Head of caudate nucleus (tissue), 42 donors: Measurements from ENCODE around the gene TDG.

ENCODE experiments used
- DNase-seq, 42 donors: peaks; one replicate each; pipeline versions ENCODE4 v3.0.0 to v3.0.0-alpha.2; 2020 to 2021; ENCODE audit warnings: mixed read lengths in 7 of 42
- intact Hi-C: fragments of 100-400 bp; cut with DNase I; formaldehyde crosslinking; loops from one replicate; pipeline ENCODE4 v1.15.0; 2022

TDG gene

DNA sequence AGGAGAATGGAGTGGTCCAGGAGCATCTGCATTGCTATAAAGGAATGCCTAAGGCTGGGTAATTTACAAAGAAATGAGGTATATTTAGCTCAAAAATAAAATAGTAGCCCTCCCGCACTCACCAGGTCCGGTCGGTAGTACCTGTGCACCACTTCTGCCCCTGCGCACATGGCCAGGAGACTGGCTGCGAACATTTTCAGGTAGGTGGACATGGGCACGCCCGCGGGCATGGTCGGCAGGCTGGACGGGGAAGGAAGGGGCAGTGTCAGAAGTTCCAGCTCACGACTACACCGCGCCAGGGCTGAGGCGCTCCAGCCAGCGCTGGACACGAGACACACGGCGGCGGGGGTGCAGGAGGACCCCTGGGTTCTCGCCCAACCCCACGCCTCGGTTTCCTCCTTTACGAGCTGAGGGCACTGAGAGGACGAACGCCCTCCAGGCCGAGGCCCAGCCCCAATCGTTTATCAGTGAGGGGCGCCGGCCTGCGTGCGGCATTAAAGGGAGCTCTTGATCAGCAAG is 9.1 kb upstream of the TDG start:
- peak in 4 of 42 donors; percentile 6 to 17 (median 14) for DNase-seq
- intact Hi-C loops = loop anchor here (1.0 to 5.0 kb wide), 2 partner anchors 9 to 181 kb away; partner anchors contain the start of genes NFYB and TDG

GRCh38 chr12:103957865-103958388 is 7.7 kb upstream of the TDG start:
- DNase-seq = no peak
- intact Hi-C loops = loop anchor here (1.0 to 5.0 kb wide), 2 partner anchors 7 to 179 kb away; partner anchors contain the start of genes NFYB and TDG

DNA sequence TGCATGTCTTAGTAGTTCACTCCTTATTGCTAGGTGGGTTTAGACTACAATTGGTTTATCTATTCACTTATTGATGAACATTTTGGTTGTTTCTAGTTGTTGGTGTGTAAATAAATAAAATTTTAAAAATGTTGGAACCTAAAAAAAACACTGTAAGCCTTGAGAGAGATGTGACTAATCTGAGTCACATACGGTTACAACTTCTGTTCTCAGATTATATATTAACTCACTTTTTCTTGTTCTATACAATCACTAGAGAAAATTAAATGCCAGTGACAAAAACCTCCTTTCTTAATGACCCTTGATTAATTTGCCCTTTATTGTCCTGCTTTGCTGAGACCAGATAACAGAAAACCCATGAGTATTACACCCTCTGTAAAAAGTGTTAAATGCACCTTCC is 7.1 kb upstream of the TDG start:
- DNase-seq = no peak
- intact Hi-C loops = loop anchor here (5.0 kb wide), 1 partner anchor 179 kb away; the partner anchor contains the start of gene NFYB

- intact Hi-C loops = no loop called here
- DNase-seq = no peak
Observed at GRCh38 chr12:103960616-103961227, 5.0 kb upstream of the TDG start.

DNA sequence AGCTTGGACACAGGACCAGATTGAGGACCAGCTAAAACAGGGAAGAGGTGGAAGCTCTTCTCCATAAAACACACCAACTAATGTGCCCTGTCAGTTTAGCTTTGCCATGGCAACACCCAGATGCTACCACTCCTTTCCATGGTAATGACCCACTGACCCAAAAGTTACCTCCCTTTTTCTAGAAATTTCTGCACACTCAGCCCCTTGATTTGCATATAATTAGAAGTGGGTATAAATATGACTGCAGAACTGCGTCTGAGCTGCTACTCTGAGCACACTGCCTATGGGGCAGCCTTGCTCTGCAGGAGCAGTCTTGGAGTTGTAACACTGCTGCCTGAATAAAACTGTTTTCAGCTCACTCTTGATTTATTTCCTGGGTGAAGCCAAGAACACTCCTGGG is 3.2 kb upstream of the TDG start:
- no peak for DNase-seq
- intact Hi-C loops = no loop called here

DNA sequence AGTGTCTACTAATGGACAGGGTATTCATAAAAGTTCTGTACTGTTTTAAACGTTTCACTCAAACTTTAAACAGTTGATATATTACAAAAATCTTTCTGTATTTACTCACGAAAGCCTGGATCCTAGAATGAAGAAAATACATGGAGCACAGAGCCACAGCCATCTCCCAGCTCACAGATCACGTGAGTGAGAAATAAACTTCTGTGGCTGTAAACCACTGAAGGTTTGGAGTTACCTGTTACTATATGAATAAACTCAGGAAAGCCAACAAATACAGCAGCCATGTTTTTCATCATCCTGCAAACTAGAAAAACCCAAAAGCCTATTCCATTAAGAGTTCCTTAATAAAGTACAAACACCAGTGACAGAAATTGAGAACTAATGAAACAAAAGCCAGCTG is 867 bp upstream of the TDG start:
- no peak for DNase-seq
- intact Hi-C loops = loop anchor here (1.0 to 5.0 kb wide), 3 partner anchors 8 to 97 kb away; partner anchors contain the start of genes HCFC2 and HSP90B1

- intact Hi-C loops = loop anchor here (1.0 to 5.0 kb wide), 3 partner anchors 8 to 97 kb away; partner anchors contain the start of genes HCFC2 and HSP90B1
Observed at GRCh38 chr12:103965255-103965589, 450 bp upstream of the TDG start.

DNA sequence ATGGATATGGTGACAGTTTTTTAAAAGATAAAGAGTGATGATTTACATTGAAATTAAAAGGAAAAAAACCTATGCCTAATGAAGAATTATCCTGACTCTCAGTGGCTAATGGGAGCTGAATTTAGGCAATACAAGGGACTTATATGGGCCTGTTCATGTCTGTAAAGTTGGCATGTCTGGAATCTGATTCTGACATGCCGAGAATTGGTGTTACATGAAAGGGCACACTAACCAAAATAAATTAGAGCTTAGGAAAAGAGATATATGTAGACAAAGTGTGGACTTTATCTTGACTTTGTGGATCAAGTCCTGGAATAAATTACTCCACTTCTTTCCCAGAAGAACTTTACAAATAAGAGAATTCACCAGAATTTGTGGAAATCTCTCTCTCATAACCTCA is 1.1 kb downstream of the TDG start:
- DNase-seq = no peak
- intact Hi-C loops = loop anchor here (5.0 kb wide), 2 partner anchors 34 to 96 kb away; partner anchors contain the start of genes HCFC2 and HSP90B1

More at GRCh38 chr12:103965255-103965589, 450 bp upstream of the TDG start:
- no peak for DNase-seq

DNA sequence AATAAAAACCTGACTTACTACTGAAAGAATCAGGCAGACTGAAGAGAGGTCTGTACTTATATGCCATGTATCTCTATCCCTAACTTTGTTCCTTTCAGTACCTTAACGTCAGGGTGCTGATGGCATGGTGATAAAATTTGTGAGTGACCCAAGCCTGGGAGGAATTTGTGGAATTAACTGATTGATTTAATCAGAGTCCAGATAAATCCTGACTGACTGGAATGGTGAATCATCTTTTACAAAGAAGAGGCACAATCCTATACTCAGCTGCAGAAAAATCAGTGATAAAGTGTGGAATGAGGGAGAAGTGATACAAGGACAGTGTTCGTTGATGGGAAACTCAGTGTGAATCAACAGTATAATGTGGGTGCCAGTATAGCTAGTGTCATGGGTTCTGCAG is 3.7 kb downstream of the TDG start:
- intact Hi-C loops = loop anchor here (5.0 kb wide), 2 partner anchors 37 to 93 kb away; partner anchors contain the start of genes HCFC2 and HSP90B1

DNA sequence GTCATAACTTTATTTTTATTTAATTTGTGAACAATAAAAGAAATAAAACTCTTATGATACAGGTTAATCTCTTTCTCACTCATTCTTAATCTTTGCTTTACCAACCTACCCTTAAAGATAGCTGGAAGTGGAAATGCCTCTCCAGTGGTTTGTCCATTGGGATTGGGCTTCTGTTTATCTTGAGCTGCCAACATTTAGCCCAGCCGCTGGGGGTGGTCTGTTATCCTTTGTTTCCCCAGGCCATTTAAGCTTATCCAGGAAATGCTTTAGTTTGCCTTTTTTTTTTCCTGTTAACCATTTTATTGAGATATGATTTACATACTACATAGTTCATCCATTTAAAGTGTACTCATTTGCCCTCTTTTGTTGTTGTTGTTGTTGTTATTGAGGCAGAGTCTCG is 8.2 kb downstream of the TDG start:
- intact Hi-C loops = no loop called here
- DNase-seq = no peak

More for the DNA sequence above, 3.7 kb downstream of the TDG start:
- DNase-seq = no peak

DNA sequence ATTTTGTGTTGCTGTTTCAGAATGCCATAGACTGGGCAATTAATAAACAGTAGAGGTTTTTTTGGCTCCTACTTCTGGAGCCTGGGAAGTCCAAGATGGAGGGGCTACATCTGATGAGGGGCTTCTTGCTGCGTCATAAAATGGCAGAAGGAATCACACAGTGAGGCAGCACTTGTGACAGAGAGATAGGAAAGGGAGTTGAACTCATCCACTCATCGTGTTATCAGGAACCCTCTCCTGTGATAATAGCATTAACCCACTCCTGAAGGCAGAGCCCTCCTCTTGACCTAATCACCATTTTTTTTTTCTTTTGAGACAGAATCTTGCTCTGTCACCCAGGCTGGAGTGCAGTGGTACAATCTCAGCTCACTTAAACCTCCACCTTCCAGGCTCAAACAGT is 9.7 kb downstream of the TDG start:
- intact Hi-C loops = no loop called here
- DNase-seq = no peak

- intact Hi-C loops = no loop called here
Observed at GRCh38 chr12:103978384-103978982, 12.8 kb downstream of the TDG start.

GRCh38 chr12:103986829-103987228 is 21.2 kb downstream of the TDG start:
- intact Hi-C loops = no loop called here
- DNase-seq = no peak

More at GRCh38 chr12:103978384-103978982, 12.8 kb downstream of the TDG start:
- peak in 1 of 42 donors; percentile 22 for DNase-seq

DNA sequence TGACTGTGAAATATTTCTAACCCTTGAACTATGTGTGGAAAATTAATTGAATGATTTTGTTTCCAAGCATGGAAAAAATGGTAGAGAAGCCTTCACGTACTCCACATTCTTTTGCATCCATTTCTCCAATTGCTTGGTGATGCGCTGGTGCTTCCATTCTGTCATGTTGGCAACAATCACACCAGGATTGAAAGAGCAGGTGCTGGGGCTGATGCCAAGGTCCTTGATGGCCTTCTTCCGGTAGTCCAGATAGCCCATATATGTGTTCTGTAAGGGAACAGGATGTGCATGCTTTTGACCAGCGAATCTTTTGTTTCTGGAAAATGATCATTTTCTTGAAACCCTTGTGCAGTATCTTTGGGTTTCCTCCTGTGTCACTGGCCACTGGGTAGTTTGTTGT is 28.6 kb downstream of the TDG start:
- DNase-seq = no peak
- intact Hi-C loops = no loop called here

DNA sequence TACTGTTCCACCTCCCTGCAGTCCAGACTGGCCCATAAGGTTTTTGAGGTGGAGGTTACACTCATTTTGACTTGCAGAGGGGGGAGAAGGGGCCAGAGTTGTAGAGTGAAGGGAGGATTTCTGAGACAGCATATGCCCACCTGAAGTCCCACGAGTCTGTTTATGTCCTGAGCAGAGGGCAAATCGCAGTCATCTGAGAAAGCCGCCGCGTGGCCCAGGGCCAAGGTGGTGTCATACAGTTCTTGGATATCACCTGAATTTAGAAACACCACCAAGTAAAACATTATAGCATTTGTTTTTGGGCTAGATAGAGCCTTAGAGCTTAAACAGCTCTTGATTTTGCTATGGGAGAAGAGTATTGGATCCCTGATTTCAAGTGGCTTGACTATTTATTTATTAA is 30.9 kb downstream of the TDG start:
- intact Hi-C loops = no loop called here
- DNase-seq = no peak

DNA sequence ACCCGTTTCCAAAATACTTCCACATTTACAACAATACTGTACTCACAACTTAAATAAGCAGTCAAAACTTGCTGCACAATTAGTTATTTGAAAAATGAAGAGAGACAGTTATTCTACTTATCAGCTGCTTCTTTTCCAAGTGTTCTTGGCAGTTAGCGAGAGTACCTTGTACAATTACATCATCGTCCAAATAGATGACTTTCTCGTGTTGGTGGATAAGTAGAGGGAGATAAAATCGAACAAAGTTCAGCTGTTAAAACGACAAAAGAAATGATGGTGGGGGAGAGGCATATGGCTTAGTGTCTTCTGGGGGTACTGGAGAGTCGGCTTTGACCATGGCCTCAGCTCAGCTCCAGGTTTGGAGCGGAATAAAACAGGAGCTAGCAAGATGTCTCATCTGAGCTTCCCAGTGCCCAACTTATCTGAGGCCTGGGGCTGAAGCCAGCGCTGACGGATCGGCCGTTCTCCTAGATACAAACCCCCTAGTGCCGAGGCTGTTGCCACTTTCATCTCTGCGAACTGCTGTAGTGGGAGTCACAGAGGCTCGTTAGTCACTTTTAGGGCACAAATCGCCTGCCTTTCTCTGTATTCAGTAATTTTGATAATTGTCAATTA is 31.7 kb downstream of the TDG start:
- intact Hi-C loops = no loop called here
- no peak for DNase-seq

DNA sequence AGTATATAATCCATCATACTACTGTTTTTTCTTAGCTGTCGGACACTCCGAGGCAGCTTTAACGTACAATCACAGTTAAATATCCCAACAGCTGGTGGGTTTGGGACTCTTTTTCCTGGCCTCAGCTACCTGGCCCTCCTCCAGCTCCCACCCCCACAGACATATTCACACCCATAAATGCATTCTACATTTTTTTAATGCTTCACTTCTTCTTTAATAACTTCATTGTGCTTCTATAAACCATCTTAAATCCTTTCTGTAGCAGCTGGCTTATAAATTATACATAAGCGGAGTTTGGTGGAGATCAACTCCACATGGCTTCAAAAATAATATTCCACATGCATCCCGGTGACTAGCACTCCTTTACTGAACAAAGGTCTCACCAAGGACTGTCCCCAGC is 33.3 kb downstream of the TDG start:
- intact Hi-C loops = no loop called here
- no peak for DNase-seq

- no peak for DNase-seq
- intact Hi-C loops = no loop called here
Observed at GRCh38 chr12:104000807-104001434, 35.2 kb downstream of the TDG start.

DNA sequence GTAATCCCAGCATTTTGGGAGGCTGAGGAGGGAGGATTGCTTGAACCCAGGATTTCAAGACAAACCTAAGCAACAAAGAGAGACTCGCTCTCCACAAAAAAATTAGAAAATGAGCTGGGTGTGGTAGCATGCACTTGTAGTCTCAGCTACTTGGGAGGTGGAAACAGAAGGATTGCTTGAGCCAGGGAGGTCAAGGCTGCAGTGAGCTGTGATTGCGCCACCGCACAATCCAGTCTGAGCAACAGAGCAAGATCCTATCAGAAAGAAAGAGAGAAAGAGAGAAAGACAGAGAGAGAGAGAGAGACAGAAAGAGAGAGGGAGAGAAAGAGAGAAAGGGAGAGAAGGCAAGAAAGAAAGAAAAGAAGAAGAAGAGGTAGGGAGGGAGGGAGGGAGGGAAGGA is 37.0 kb downstream of the TDG start:
- DNase-seq = no peak
- intact Hi-C loops = no loop called here
